GM06990 (cell line): ENCODE measurements around the gene CLMN.
A peak's percentile ranks its signal among the peaks of the same experiment; 100 is the strongest.

Experiments used
- DNase-seq: peaks from one replicate; pipeline ENCODE4 v3.0.0-alpha.2; 2011; ENCODE audit not compliant: insufficient read length; ENCODE audit errors: extremely low read depth
- H3K27me3 ChIP-seq: replicated peaks from 2 replicates; pipeline ENCODE4 v1.6.0; 2011; ENCODE audit warnings: low read length; ENCODE audit not compliant: control insufficient read depth, insufficient read depth
- H3K36me3 ChIP-seq: 2 replicates; pipeline ENCODE4 v1.5.1; 2011; ENCODE audit warnings: low read length; ENCODE audit not compliant: control insufficient read depth, insufficient read depth
- H3K4me3 ChIP-seq: replicated peaks from 2 replicates; pipeline ENCODE4 v1.5.1; 2011; ENCODE audit warnings: low read depth, mild to moderate bottlenecking, control low read depth, low read length
- CTCF ChIP-seq: IDR thresholded peaks from 2 replicates; pipeline ENCODE4 v1.5.1; 2011; ENCODE audit warnings: low read length, control low read depth, mild to moderate bottlenecking, inconsistent platforms; ENCODE audit not compliant: insufficient read depth, poor library complexity, severe bottlenecking

CLMN gene

GRCh38 chr14:95164506-95164905, 155.2 kb downstream of the CLMN start:
- no peak for DNase-seq
- TF ChIP-seq CTCF: no peak
- no peaks in the 10 kb centered on the region for H3K27me3 ChIP-seq
- no peak overlapping the region for H3K4me3 ChIP-seq
- H3K36me3 ChIP-seq: no peaks in the 10 kb centered on the region

GRCh38 chr14:95163666-95164065, 156.0 kb downstream of the CLMN start:
- no peak overlapping the region for H3K4me3 ChIP-seq
- H3K36me3 ChIP-seq: no peaks in the 10 kb centered on the region
- no peak for TF ChIP-seq CTCF
- no peak for DNase-seq
- H3K27me3 ChIP-seq: no peaks in the 10 kb centered on the region

GRCh38 chr14:95163132-95163531, 156.6 kb downstream of the CLMN start:
- no peak overlapping the region for H3K4me3 ChIP-seq
- DNase-seq: no peak
- H3K27me3 ChIP-seq: no peaks in the 10 kb centered on the region
- TF ChIP-seq CTCF: no peak
- H3K36me3 ChIP-seq: no peaks in the 10 kb centered on the region

GRCh38 chr14:95162641-95163040, 157.1 kb downstream of the CLMN start:
- TF ChIP-seq CTCF: no peak
- Histone ChIP-seq H3K4me3 (no peak overlapping the region), H3K36me3 (no peaks in the 10 kb centered on the region), H3K27me3 (no peaks in the 10 kb centered on the region)
- DNase-seq: no peak

GRCh38 chr14:95157327-95158189, 162.2 kb downstream of the CLMN start, which contains the start of gene DICER1:
TSS of gene DICER1 (minus strand) at chr14:95157529. CDS start at chr14:95133458, 24,071 bp downstream.
- no peak for TF ChIP-seq CTCF
- DNase-seq: peak; percentile 92
- Histone ChIP-seq H3K27me3 (no peaks in the 10 kb centered on the region), H3K4me3 (peak within 1 kb of the TSS; percentile 87), H3K36me3 (no peaks in the 10 kb centered on the region)
